Right lobe of liver (tissue), 6 donors: ENCODE data around the gene FIGN. TPM values are rescaled to one million over a fixed set of nuclear protein-coding genes. Genes with fewer than 3 reads are reported as not detected.

ENCODE experiments used
- ATAC-seq, 4 donors: fragments of 200-7000 bp; cut with Tn5 transposase; one replicate each; pipeline ENCODE4 v1.9.1; 2020; ENCODE audit warnings: mild to moderate bottlenecking in 4 of 4, moderate library complexity in 4 of 4
- DNase-seq, 3 donors: peaks; one replicate each; pipeline ENCODE4 v3.0.0-alpha.2; 2020
- H3K27ac ChIP-seq, 3 donors: fragments of 200-600 bp; one replicate each; pipeline ENCODE4 v1.8.0; 2022
- H3K27me3 ChIP-seq, 2 donors: fragments of 200-600 bp; one replicate each; pipeline ENCODE4 v1.8.0; 2022
- H3K36me3 ChIP-seq, 4 donors: fragments of 200-600 bp; sonication (generic) in 1 of 4; one replicate each; pipeline versions ENCODE4 v1.5.1 to v1.8.0; 2017 to 2022; ENCODE audit warnings: control low read depth in 1 of 4
- H3K4me1 ChIP-seq, 4 donors: fragments of 200-600 bp; sonication (generic) in 1 of 4; one replicate each; pipeline versions ENCODE4 v1.5.1 to v1.8.0; 2017 to 2022; ENCODE audit warnings: control low read depth in 1 of 4
- H3K4me3 ChIP-seq, 3 donors: fragments of 200-600 bp; one replicate each; pipeline ENCODE4 v1.8.0; 2022
- H3K9me3 ChIP-seq, 4 donors: fragments of 200-600 bp; sonication (generic) in 1 of 4; one replicate each; pipeline versions ENCODE4 v1.5.1 to v1.8.0; 2017 to 2022; ENCODE audit warnings: control low read depth in 1 of 4
- CTCF ChIP-seq, 4 donors: fragments of 200-600 bp in 3 of 4; fragments of 450-650 bp in 1 of 4; IDR thresholded peaks; one replicate each; pipeline versions ENCODE4 v1.5.1 to v1.8.0; 2016 to 2022; ENCODE audit warnings: antibody characterized with exemption in 4 of 4, mild to moderate bottlenecking in 2 of 4
- POLR2A ChIP-seq: fragments of 450-650 bp; IDR thresholded peaks from one replicate; pipeline ENCODE4 v1.6.1; 2017; ENCODE audit warnings: antibody characterized with exemption, mild to moderate bottlenecking
- WGBS: methylation state at CpG from one replicate; pipeline ENCODE4 v1.1.6; 2018; ENCODE audit warnings: low coverage, low lambda C conversion rate; ENCODE audit not compliant: insufficient coverage; ENCODE audit errors: missing lambda C conversion rate; 5-methylcytosine and 5-hydroxymethylcytosine counted together
- intact Hi-C, 2 donors: fragments of 100-400 bp; cut with DNase I; formaldehyde crosslinking; loops; one replicate each; pipeline versions ENCODE4 v1.11.2 to v1.14.1; 2022
- total RNA-seq, 6 experiments: library from RNA; depleted of rRNA in 2 of 6; stranded (reverse); fragments of >200 nt in 2 of 6; fragmentation: NEBNext Ultra II Directional in 3 of 6; extraction: Animal tissue kit (Norgen Biotek cat#: 25700) in 3 of 6; gene quantifications; one replicate each; pipeline versions ENCODE4 v1.1.0 to v1.2.4, GENCODE V29; 2016 to 2023
- donor health status: DM: no; HTN: yes; CAD: no.
- donor health status: DM: no; HTN: no; CAD: no.
- donor health status: DM: no; HTN: no; CAD: no.
- donor health status: DM: no; HTN: yes; CAD: no.
- donor health status: DM: no; HTN: yes; CAD: no.

The FIGN gene
- total RNA-seq, 6 experiments from 2014 or later: 2.8 to 9.2 (median 5.1) TPM

DNA sequence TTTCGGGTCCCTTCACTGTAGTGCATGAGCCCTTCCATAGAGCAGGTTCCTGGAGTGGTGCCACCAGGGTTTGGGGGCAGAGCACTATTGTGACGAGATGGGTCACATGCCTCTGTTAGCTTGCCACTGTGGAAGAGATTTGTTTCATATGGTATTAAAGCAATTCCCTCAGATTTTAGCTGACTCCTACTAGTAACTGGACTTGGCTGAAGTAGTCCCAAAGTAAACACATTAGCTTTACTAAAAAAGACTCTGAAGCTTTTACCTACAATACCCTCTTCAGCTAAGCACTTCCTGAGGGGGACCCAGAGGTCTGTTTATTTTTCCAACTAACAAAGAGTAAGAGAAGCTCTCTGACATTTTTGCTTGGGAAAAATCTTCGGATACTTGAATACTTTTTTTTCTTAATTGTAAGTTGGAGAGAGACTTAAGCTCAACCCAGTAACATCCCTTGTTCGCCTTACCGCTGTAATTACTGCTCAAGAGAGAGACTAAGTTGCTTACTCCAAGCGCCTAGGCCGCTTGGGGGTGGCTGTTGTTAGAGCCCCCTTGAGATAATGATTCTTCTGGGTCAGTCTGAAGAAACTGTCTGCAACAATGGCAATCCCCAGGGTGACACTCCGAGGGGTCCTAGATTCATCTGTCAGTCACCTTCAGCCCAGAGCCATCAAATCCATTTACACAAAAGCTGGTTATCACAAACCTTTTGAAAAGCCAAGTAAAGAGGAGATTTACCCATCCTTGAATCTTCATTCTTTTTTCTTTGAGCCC lies 177.4 kb downstream of the FIGN start:
- Histone ChIP-seq H3K36me3 (no peaks in the 10 kb centered on the region), H3K4me3 (no peak overlapping the region), H3K27me3 (no peaks in the 10 kb centered on the region), H3K4me1 (no peaks in the 10 kb centered on the region), H3K27ac (no peak overlapping the region), H3K9me3 (no peaks in the 10 kb centered on the region)
- 75% methylated on average over 7 of the region's 8 CpGs for WGBS
- ATAC-seq (no peak), DNase-seq (no peak)
- TF ChIP-seq CTCF (IDR thresholded peaks at IDR 0.05) (no peak), POLR2A (no peak)
- intact Hi-C loops: no loop called here

- no peak overlapping the region for H3K4me3 ChIP-seq
- ATAC-seq (no peak), DNase-seq (no peak)
- no peaks in the 10 kb centered on the region for H3K9me3 ChIP-seq
- H3K36me3 ChIP-seq: no peaks in the 10 kb centered on the region
- H3K27me3 ChIP-seq: no peaks in the 10 kb centered on the region
- H3K4me1 ChIP-seq: no peaks in the 10 kb centered on the region
- no peak for TF ChIP-seq CTCF (IDR thresholded peaks at IDR 0.05)
- no peak for TF ChIP-seq POLR2A
- 91% methylated on average over 2 of the region's 2 CpGs for WGBS
- no peak overlapping the region for H3K27ac ChIP-seq
- intact Hi-C loops: no loop called here
Observed at GRCh38 chr2:163556511-163556910, 179.3 kb downstream of the FIGN start.

- Histone ChIP-seq H3K36me3 (no peaks in the 10 kb centered on the region), H3K4me3 (no peak overlapping the region), H3K9me3 (no peaks in the 10 kb centered on the region), H3K4me1 (no peaks in the 10 kb centered on the region), H3K27me3 (no peaks in the 10 kb centered on the region), H3K27ac (no peak overlapping the region)
- 73% methylated on average over 2 of the region's 3 CpGs for WGBS
- no peak for ATAC-seq
- TF ChIP-seq POLR2A: no peak
- no peak for TF ChIP-seq CTCF (IDR thresholded peaks at IDR 0.05)
- no peak for DNase-seq
- intact Hi-C loops: no loop called here
Observed at GRCh38 chr2:163554864-163555263, 180.9 kb downstream of the FIGN start.

DNA sequence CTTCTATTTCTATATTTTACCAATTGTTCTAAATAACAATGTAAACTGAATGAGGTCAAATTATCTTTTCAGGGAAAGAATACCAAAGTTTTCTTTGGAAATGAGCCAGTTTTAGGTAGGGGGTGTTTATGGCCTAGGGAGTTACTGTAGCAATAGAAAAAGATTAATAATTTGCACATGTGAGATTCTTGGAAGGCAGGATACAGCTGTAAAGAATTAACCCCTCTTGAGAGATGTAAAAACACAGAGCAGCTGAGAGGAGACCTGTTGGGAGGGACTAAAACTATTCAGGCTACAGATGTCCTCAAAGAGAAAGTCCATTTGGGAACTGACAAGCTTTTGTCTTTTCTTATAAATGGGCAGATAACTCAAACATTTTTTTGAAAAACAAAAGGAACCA lies 182.2 kb downstream of the FIGN start:
- Histone ChIP-seq H3K27me3 (no peaks in the 10 kb centered on the region), H3K9me3 (no peaks in the 10 kb centered on the region), H3K4me1 (no peaks in the 10 kb centered on the region), H3K27ac (no peak overlapping the region), H3K36me3 (no peaks in the 10 kb centered on the region), H3K4me3 (no peak overlapping the region)
- TF ChIP-seq CTCF (IDR thresholded peaks at IDR 0.05) (no peak), POLR2A (no peak)
- ATAC-seq (no peak), DNase-seq (no peak)
- intact Hi-C loops: no loop called here
